GM12878 (cell line): ENCODE measurements around the gene SARS2. TPM values are rescaled to one million over a fixed set of nuclear protein-coding genes. Genes with fewer than 3 reads are reported as not detected.
A peak's percentile ranks its signal among the peaks of the same experiment; 100 is the strongest.

Experiments used
- BACH1 ChIP-seq: fragments of 450-650 bp; IDR thresholded peaks from 2 replicates; pipeline ENCODE4 v1.6.1; 2017; ENCODE audit warnings: mild to moderate bottlenecking, borderline replicate concordance
- BCL11A ChIP-seq: IDR thresholded peaks from 2 replicates; pipeline ENCODE4 v1.6.1; 2011; ENCODE audit warnings: low read depth, low read length
- CBFB ChIP-seq: IDR thresholded peaks from 2 replicates; pipeline ENCODE4 v1.6.1; 2016; ENCODE audit warnings: antibody characterized with exemption, low read depth
- CREB1 ChIP-seq: IDR thresholded peaks from 2 replicates; pipeline ENCODE4 v1.6.1; 2012; ENCODE audit warnings: low read depth, mild to moderate bottlenecking, inconsistent platforms
- EGR1 ChIP-seq, 2 experiments: IDR thresholded peaks; 1 replicate in 1 of 2; 2 replicates in 1 of 2; pipeline ENCODE4 v1.6.1; 2011 to 2012; ENCODE audit warnings: low read depth in 2 of 2, low read length in 2 of 2, borderline replicate concordance in 1 of 2, mild to moderate bottlenecking in 1 of 2, moderate library complexity in 1 of 2
- ETV6 ChIP-seq, 2 experiments: fragments of 450-650 bp in 1 of 2; IDR thresholded peaks in 1 of 2; conservative IDR thresholded peaks in 1 of 2; 2 replicates each; pipeline ENCODE4 v1.6.1; 2014; ENCODE audit warnings: antibody characterized with exemption in 1 of 2, borderline replicate concordance in 1 of 2, low read depth in 1 of 2, mild to moderate bottlenecking in 1 of 2, moderate library complexity in 1 of 2
- HDGF ChIP-seq: fragments of 450-650 bp; IDR thresholded peaks from 2 replicates; pipeline ENCODE4 v1.6.1; 2016; ENCODE audit warnings: antibody characterized with exemption
- IRF3 ChIP-seq: fragments of 450-650 bp; IDR thresholded peaks from 2 replicates; pipeline ENCODE4 v1.6.1; 2014; ENCODE audit warnings: mild to moderate bottlenecking
- NFYA ChIP-seq: IDR thresholded peaks from 2 replicates; pipeline ENCODE4 v1.6.1; 2011; ENCODE audit warnings: low read depth, mild to moderate bottlenecking, low read length, improper control_type of control experiment, borderline replicate concordance
- RELB ChIP-seq: fragments of 450-650 bp; IDR thresholded peaks from 2 replicates; pipeline ENCODE4 v1.6.1; 2017; ENCODE audit warnings: low read depth, mild to moderate bottlenecking, moderate library complexity
- SIN3A ChIP-seq: IDR thresholded peaks from 2 replicates; pipeline ENCODE4 v1.6.1; 2012; ENCODE audit warnings: low read depth, low read length, improper control_type of control experiment
- SMARCA5 ChIP-seq: fragments of 450-650 bp; IDR thresholded peaks from 2 replicates; pipeline ENCODE4 v1.6.1; 2017; ENCODE audit warnings: mild to moderate bottlenecking
- TBL1XR1 ChIP-seq: IDR thresholded peaks from 2 replicates; pipeline ENCODE4 v1.6.1; 2012; ENCODE audit warnings: low read depth, low read length, improper control_type of control experiment
- ZNF274 ChIP-seq: IDR thresholded peaks from one replicate; pipeline ENCODE4 v1.8.0; 2011; ENCODE audit not compliant: insufficient read length, insufficient read depth
- ZNF384 ChIP-seq: IDR thresholded peaks from 2 replicates; pipeline ENCODE4 v1.6.1; 2012; ENCODE audit warnings: low read depth, mild to moderate bottlenecking, low read length, improper control_type of control experiment, borderline replicate concordance
- polyA plus RNA-seq, 11 experiments: library from polyadenylated mRNA; depleted of rRNA in 4 of 11; unstranded in 6 of 11; stranded (reverse) in 5 of 11; fragments of >200 nt; fragmentation: Nextera tagmentation in 4 of 11; fragmentation: Illumina TruSeq in 1 of 11; extraction: Ambion mirVana in 4 of 11; extraction: Trizol in 1 of 11; gene quantifications; 1 replicate in 1 of 11; 2 replicates in 10 of 11; pipeline versions ENCODE4 v1.2.1 to v1.2.3, GENCODE V29; 2011 to 2016; ENCODE audit warnings: inconsistent platforms in 2 of 11, missing spikeins in 2 of 11, low read depth in 1 of 11
- total RNA-seq, 4 experiments: library from RNA; depleted of rRNA in 3 of 4; stranded (reverse); fragments of >200 nt in 3 of 4; fragmentation: Illumina TruSeq in 1 of 4; extraction: Trizol in 1 of 4; gene quantifications; 2 replicates each; pipeline versions ENCODE4 v1.2.1 to v1.2.3, GENCODE V29; 2013 to 2021
- TF ChIP-seq, protein P1 (sequence below): fragments of 450-650 bp; IDR thresholded peaks from 2 replicates; pipeline ENCODE4 v1.6.1; 2016; ENCODE audit warnings: mild to moderate bottlenecking
- TF ChIP-seq, protein P2 (sequence below): fragments of 450-650 bp; IDR thresholded peaks from 2 replicates; pipeline ENCODE4 v1.6.1; 2017; ENCODE audit warnings: mild to moderate bottlenecking, moderate library complexity

The SARS2 gene
- total and polyA plus RNA-seq, 10 of the 15 experiments (the other 5 are each of a cell fraction or from before 2014, with no cell fraction given), result 2.6 to 50.3 (median 27.5) TPM

DNA sequence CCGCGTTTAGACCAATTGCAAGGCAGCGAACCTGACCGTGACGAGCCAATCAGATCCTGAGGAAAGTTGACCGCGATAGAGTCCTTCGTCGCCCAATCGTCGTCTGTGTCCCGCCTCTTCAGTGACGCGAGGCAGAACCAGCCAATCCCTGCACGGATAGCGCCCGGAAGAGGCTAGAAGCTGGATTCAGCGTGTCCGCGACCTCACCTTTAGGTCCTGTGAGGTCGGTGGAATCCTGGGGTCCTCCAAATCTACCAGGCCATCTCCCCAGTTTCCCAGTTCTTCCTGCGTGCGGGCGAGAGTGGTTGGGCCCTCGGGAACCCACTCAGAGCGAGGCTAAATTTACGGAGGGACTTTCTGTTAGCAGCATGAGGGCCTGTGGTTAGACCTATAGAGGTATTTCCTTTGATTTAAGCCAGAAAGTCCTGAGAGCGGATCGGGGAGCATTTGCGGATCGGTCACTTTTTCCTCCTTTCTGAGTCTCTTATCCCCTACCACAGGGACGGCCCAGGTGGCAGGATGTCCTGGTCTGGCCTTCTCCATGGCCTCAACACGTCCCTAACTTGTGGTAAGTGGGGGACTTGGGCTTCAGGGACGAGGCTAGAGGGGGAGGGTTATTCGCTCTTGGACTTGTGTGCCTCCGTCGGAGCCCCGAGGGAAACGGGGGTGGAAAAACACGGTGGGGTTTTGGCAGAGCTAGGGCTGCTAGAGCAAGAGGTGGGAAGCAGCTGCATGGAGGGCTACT lies 385 bp upstream of the SARS2 start, which contains the start of gene MRPS12 (continued):
- peak; percentile 19; the same call in 1 of the 2 replicates for TF ChIP-seq TBL1XR1
- TF ChIP-seq, protein P1, sequence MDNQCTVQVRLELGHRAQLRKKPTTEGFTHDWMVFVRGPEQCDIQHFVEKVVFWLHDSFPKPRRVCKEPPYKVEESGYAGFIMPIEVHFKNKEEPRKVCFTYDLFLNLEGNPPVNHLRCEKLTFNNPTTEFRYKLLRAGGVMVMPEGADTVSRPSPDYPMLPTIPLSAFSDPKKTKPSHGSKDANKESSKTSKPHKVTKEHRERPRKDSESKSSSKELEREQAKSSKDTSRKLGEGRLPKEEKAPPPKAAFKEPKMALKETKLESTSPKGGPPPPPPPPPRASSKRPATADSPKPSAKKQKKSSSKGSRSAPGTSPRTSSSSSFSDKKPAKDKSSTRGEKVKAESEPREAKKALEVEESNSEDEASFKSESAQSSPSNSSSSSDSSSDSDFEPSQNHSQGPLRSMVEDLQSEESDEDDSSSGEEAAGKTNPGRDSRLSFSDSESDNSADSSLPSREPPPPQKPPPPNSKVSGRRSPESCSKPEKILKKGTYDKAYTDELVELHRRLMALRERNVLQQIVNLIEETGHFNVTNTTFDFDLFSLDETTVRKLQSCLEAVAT, result no peak
- TF ChIP-seq ZNF384, result no peak
- TF ChIP-seq ZNF274, result no peak
- TF ChIP-seq, protein P2, sequence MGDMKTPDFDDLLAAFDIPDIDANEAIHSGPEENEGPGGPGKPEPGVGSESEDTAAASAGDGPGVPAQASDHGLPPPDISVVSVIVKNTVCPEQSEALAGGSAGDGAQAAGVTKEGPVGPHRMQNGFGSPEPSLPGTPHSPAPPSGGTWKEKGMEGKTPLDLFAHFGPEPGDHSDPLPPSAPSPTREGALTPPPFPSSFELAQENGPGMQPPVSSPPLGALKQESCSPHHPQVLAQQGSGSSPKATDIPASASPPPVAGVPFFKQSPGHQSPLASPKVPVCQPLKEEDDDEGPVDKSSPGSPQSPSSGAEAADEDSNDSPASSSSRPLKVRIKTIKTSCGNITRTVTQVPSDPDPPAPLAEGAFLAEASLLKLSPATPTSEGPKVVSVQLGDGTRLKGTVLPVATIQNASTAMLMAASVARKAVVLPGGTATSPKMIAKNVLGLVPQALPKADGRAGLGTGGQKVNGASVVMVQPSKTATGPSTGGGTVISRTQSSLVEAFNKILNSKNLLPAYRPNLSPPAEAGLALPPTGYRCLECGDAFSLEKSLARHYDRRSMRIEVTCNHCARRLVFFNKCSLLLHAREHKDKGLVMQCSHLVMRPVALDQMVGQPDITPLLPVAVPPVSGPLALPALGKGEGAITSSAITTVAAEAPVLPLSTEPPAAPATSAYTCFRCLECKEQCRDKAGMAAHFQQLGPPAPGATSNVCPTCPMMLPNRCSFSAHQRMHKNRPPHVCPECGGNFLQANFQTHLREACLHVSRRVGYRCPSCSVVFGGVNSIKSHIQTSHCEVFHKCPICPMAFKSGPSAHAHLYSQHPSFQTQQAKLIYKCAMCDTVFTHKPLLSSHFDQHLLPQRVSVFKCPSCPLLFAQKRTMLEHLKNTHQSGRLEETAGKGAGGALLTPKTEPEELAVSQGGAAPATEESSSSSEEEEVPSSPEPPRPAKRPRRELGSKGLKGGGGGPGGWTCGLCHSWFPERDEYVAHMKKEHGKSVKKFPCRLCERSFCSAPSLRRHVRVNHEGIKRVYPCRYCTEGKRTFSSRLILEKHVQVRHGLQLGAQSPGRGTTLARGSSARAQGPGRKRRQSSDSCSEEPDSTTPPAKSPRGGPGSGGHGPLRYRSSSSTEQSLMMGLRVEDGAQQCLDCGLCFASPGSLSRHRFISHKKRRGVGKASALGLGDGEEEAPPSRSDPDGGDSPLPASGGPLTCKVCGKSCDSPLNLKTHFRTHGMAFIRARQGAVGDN, result peak; percentile 38
- peak; percentile 75 for TF ChIP-seq NFYA
- no peak for TF ChIP-seq BCL11A
- peak; percentile 70; the same call in 1 of the 2 replicates for TF ChIP-seq CBFB
- no peak for TF ChIP-seq BACH1
- peak; percentile 63 for TF ChIP-seq RELB
- peak; percentile 94 for TF ChIP-seq CREB1
- TF ChIP-seq EGR1 (IDR thresholded peaks at IDR 0.05; ENCODE audit: borderline replicate concordance in 1 of 2, low read depth in 2 of 2, low read length in 2 of 2), result no peak
- peak; percentile 69; the same call in 1 of the 2 replicates for TF ChIP-seq HDGF
- TF ChIP-seq SMARCA5, result peak; percentile 61
- no peak; the same call in none of the 2 replicates for TF ChIP-seq SIN3A
- TF ChIP-seq IRF3, result peak; percentile 75; the same call in 1 of the 2 replicates
- no peak for TF ChIP-seq ETV6 (conservative IDR thresholded peaks at IDR 0.05 in 1 of 2, IDR thresholded peaks at IDR 0.05 in 1 of 2; ENCODE audit: borderline replicate concordance in 1 of 2, low read depth in 1 of 2)
